Fibroblast of the aortic adventitia (primary cell): ENCODE results near the gene PRDM16. TPM values are rescaled to one million over a fixed set of nuclear protein-coding genes. Genes with fewer than 3 reads are reported as not detected.

ENCODE experiments used
- DNase-seq: peaks from one replicate; pipeline ENCODE4 v3.0.0-alpha.2; 2010; ENCODE audit warnings: low read depth
- H3K4me3 ChIP-seq: 2 replicates; pipeline ENCODE4 v1.5.1; 2011; ENCODE audit warnings: low read depth, mild to moderate bottlenecking, control low read depth, low read length, moderate library complexity
- total RNA-seq: library from RNA; depleted of rRNA; stranded (reverse); fragments of >200 nt; gene quantifications from 2 replicates; pipeline ENCODE4 v1.2.3, GENCODE V29; 2012; ENCODE audit warnings: low replicate concordance
- TF ChIP-seq, protein P1 (sequence below): IDR thresholded peaks from 2 replicates; pipeline ENCODE4 v1.5.1; 2011; ENCODE audit warnings: mild to moderate bottlenecking, low read length, control low read depth, inconsistent platforms; ENCODE audit not compliant: insufficient read depth

The PRDM16 gene
- total RNA-seq, 1 donor, result 11.3 TPM

DNA sequence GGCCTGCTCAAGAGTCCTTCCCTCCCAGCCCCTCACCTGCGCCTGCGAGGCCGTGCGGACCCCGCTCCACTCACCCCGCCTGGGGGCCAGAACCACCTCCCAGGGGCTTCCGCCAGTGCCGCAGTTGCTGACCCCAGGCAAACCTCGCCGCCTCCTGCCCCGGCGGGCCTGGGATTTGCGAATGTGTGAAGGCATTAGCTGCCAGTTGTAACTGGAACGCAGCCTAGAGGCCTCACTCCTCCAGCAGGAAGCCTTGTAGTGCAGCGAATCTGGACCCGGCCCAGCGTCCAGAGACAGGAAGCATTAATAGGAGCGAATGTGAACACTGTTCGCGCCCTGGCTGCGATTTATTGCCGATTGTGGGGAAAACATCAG is 244.6 kb downstream of the PRDM16 start:
- no peak overlapping the region for H3K4me3 ChIP-seq
- DNase-seq, result peak; percentile 97
- TF ChIP-seq, protein P1, sequence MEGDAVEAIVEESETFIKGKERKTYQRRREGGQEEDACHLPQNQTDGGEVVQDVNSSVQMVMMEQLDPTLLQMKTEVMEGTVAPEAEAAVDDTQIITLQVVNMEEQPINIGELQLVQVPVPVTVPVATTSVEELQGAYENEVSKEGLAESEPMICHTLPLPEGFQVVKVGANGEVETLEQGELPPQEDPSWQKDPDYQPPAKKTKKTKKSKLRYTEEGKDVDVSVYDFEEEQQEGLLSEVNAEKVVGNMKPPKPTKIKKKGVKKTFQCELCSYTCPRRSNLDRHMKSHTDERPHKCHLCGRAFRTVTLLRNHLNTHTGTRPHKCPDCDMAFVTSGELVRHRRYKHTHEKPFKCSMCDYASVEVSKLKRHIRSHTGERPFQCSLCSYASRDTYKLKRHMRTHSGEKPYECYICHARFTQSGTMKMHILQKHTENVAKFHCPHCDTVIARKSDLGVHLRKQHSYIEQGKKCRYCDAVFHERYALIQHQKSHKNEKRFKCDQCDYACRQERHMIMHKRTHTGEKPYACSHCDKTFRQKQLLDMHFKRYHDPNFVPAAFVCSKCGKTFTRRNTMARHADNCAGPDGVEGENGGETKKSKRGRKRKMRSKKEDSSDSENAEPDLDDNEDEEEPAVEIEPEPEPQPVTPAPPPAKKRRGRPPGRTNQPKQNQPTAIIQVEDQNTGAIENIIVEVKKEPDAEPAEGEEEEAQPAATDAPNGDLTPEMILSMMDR, result no peak

DNA sequence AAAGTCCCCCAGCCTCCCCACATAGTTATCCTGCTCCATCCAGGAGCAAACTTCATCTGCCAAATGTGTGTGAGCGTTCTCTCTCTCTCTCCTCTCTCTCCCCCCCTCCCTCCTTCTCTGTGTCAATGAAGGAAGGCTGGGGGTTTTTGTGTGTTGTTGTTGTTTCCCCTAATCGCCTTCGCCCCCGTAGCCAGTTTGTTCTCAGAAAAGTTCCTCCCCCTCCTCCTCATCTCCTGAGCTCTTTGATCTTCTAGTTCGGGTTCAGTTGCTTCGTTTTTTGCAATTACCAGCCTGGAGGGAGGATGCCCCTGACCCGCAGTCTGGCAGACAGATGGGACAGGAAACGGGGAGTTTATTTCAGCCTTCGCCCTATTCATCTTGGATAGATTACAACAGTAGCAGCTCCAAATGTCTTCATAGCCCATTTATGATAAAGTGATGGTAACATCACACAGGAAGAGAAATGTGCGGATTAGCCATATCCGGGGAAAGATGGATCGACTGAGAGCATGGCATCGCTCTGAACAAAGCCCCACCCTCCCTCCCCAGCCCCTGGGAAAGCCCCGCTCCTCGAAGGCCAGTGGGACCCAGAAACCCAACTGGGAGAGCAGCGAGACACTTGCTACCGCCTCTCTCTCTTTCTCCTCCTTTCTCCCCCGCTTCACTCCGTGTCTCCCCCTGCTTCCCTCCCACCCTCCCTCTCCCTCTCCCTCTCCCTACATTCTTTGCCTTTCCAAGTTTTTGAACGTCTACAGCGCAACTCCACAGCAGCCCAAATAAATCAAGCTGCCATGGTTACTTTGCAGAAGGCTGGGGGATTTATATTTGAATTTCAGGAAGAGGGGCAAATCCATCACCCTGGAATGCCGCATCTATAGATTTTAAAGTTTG is 245.7 kb downstream of the PRDM16 start:
- TF ChIP-seq, protein P1, result no peak
- H3K4me3 ChIP-seq, result no peak overlapping the region
- peak; percentile 77 for DNase-seq

DNA sequence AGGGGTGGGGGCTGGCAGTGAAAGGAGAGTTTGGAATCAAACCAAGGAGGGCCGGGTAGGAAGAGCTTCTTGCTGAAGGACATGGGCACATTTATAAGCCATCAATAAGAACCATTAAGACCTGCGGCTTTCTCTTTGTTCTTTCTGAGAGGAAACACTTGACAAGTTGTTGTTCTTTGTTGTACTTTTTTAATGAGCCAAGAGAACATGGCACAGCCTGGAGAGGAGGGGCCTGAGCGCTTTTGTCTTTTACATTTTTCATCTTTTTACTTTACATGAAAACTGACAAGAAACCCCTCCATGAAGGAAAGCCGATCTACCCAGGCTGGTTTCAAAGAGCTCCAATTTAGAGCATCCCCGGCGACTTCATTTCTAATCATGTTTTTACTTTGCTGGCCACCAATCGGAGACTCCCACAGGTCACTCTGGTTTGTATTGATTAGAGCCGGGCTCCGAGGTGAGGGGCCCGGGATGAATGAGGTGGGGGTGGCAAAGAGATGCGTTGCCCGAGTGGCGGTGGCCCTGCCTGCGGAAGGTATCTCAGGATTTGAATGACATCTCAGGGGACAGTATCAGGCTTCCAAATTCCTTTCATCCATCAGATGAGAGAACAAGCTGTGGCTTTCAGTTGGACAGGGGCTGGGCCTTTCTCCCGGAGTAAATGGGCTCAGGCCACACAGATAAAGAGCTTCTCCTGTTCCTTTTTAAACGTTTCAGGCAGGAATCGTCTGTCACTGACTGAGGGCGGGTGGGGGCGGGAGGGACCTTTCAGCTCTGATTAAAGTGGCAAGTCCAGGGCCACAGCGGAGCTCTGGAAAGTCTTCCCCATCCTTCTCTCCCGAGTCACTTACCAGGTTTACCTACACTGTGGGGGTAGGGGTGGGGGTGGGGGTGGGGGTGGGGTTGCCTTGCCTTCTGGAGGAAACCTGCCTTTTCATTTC is 246.7 kb downstream of the PRDM16 start:
- TF ChIP-seq, protein P1, result no peak
- no peak for DNase-seq
- H3K4me3 ChIP-seq, result no peak overlapping the region

DNA sequence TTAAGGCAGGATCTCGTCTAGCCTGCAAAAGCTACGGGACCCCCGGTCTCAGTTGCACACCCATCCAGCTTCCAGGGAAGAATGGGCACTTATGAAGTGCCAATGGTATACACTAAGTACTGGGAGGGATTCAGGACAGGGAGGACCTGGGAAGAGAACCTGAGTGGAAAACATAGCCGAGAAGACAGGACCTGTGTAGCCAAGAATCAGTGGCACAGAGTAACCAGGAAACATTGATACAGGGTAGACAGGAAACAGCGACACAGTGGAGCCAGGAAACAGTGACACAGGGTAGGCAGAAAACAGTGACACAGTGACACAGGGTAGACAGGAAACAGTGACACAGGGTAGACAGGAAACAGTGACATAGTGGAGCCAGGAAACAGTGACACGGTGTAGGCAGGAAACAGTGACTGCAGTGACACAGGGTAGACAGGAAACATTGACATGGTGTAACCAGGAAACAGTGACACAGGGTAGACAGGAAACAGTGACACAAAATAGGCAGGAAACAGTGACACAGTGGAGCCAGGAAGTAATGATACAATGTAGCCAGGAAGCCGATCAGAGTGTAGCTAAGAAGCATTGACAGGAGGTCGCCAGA is 247.4 kb downstream of the PRDM16 start:
- no peak overlapping the region for H3K4me3 ChIP-seq
- TF ChIP-seq, protein P1, result no peak
- DNase-seq, result no peak

DNA sequence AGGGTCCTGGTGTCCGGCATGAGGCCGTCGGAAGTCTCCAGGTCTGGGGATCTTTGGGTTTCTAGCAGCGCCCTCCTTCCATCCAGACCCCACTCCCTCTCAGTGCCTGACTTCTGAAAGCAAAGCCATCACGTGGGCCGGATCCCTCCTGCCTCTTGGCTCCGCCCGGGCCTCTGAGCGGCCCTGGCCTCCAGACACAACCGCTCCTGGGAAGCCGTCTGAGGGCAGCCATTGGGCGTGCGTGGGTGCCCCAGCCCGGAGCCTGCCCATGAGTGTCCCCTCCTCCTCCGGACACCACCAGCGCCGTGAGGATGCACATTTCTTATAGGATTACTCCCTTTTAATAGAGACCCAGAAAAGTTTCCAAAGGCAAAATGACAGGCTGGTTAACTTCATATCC is 248.5 kb downstream of the PRDM16 start:
- no peak for DNase-seq
- TF ChIP-seq, protein P1, result no peak
- no peak overlapping the region for H3K4me3 ChIP-seq

DNA sequence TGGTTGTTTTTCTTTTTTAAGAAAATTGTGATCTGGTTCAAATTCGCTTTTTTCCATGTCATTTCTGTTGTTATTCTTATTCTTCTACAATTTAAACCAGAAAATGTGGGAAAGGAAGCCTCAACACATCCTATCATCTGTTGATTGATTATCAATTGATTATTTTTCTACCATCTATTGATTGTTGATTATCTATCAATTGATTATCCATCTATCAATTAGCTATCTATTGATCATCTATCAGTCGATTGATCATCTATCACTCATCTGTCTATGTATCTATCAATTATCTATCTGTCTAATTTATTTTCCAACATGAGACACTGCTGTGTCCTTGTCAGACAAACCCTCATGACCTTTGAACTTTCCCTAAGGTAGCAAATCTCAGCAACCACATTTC is 249.3 kb downstream of the PRDM16 start:
- TF ChIP-seq, protein P1, result no peak
- DNase-seq, result no peak
- H3K4me3 ChIP-seq, result no peak overlapping the region
